PC-3 (cell line): ENCODE data around the gene PHF1. TPM values are rescaled to one million over a fixed set of nuclear protein-coding genes. Genes with fewer than 3 reads are reported as not detected.

ENCODE experiments used
- ATAC-seq: fragments of 200-7000 bp; cut with Tn5 transposase; 2 replicates; pipeline ENCODE4 v1.9.1; 2020; ENCODE audit warnings: mild to moderate bottlenecking, moderate library complexity
- BruUV-seq: library from RNA; stranded (reverse); fragments of 400-500 nt; replicated peaks from 2 replicates; lab custom pipeline; 2021; lab: Mats Ljungman, UMichigan
- CTCF ChIA-PET: fragments of 300-600 bp; sonication (Branson Sonifier 250); formaldehyde crosslinking; loops from one replicate; lab custom pipeline; 2022; ENCODE audit warnings: antibody characterized with exemption; lab: Charles Lee
- POLR2A ChIA-PET: fragments of 300-600 bp; sonication (Branson Sonifier 250); formaldehyde crosslinking; loops from one replicate; lab custom pipeline; 2022; ENCODE audit warnings: antibody characterized with exemption; ENCODE audit not compliant: unreplicated experiment; lab: Charles Lee
- DNase-seq: peaks from one replicate; pipeline ENCODE4 v3.0.0-alpha.2; 2015
- H2AFZ ChIP-seq: fragments of 300-600 bp; sonication (generic); 2 replicates; pipeline ENCODE4 v1.6.0; 2016; ENCODE audit warnings: antibody characterized with exemption, low read length
- H3F3A ChIP-seq: fragments of 300-600 bp; sonication (generic); one replicate; pipeline ENCODE4 v1.6.0; 2017; ENCODE audit warnings: antibody characterized with exemption, low read length, control low read depth, mild to moderate bottlenecking; ENCODE audit not compliant: unreplicated experiment
- H3K27ac ChIP-seq: fragments of 300-600 bp; sonication (generic); 2 replicates; pipeline ENCODE4 v1.5.1; 2016; ENCODE audit warnings: mild to moderate bottlenecking, low read length
- H3K27me3 ChIP-seq: fragments of 300-600 bp; sonication (generic); 2 replicates; pipeline ENCODE4 v1.6.1; 2016; ENCODE audit warnings: low read length, mixed read lengths
- H3K36me3 ChIP-seq: fragments of 300-600 bp; sonication (generic); 2 replicates; pipeline ENCODE4 v1.6.1; 2016; ENCODE audit warnings: low read depth, mixed run types, low read length, mixed read lengths
- H3K4me1 ChIP-seq: fragments of 300-600 bp; sonication (generic); 2 replicates; pipeline ENCODE4 v1.5.1; 2016; ENCODE audit warnings: low read length; ENCODE audit not compliant: insufficient read depth
- H3K4me2 ChIP-seq: fragments of 300-600 bp; sonication (generic); 2 replicates; pipeline ENCODE4 v1.6.0; 2016; ENCODE audit warnings: low read length
- H3K4me3 ChIP-seq: fragments of 300-600 bp; sonication (generic); 2 replicates; pipeline ENCODE4 v1.5.1; 2016; ENCODE audit warnings: mild to moderate bottlenecking, low read length, mixed read lengths
- H3K79me2 ChIP-seq: fragments of 300-600 bp; sonication (generic); 2 replicates; pipeline ENCODE4 v1.6.1; 2017; ENCODE audit warnings: low read length, mixed read lengths
- H3K9ac ChIP-seq: fragments of 300-600 bp; sonication (generic); 2 replicates; pipeline ENCODE4 v1.6.0; 2016; ENCODE audit warnings: mild to moderate bottlenecking, low read length
- H3K9me2 ChIP-seq: fragments of 300-600 bp; sonication (generic); replicated peaks from 2 replicates; pipeline ENCODE4 v1.6.1; 2016; ENCODE audit warnings: mixed run types, low read length, mixed read lengths
- H3K9me3 ChIP-seq: fragments of 300-600 bp; sonication (generic); 2 replicates; pipeline ENCODE4 v1.6.1; 2016; ENCODE audit warnings: low read length, mixed read lengths
- H4K20me1 ChIP-seq: fragments of 300-600 bp; sonication (generic); 2 replicates; pipeline ENCODE4 v1.6.1; 2016; ENCODE audit warnings: low read length, mixed read lengths
- CTCF ChIP-seq: fragments of 300-600 bp; sonication (generic); conservative IDR thresholded peaks from 2 replicates; pipeline ENCODE4 v1.5.1; 2017; ENCODE audit warnings: antibody characterized with exemption, low read depth, mild to moderate bottlenecking, low read length
- EZH2 ChIP-seq: fragments of 300-600 bp; sonication (generic); IDR thresholded peaks from one replicate; pipeline ENCODE4 v1.6.1; 2017; ENCODE audit warnings: antibody characterized with exemption, mild to moderate bottlenecking, low read length; ENCODE audit not compliant: unreplicated experiment
- EZH2phosphoT487 ChIP-seq: fragments of 300-600 bp; sonication (generic); IDR thresholded peaks from 2 replicates; pipeline ENCODE4 v1.6.1; 2018; ENCODE audit warnings: mild to moderate bottlenecking, antibody characterized with exemption, low read length, borderline replicate concordance
- intact Hi-C: fragments of 100-400 bp; cut with micrococcal nuclease; formaldehyde crosslinking; loops from 2 replicates; pipeline ENCODE4 v1.9.0; 2023
- total RNA-seq: library from RNA; depleted of rRNA; stranded (reverse); fragments of >200 nt; gene quantifications from 2 replicates; pipeline ENCODE4 v1.2.3, GENCODE V29; 2014

Gene PHF1
- total RNA-seq, 1 experiment from 2014 or later = 36.6 TPM

GRCh38 chr6:33433544-33434191 lies 22.9 kb downstream of the PHF1 start:
- H3K36me3 ChIP-seq = no peaks in the 10 kb centered on the region
- H2AFZ ChIP-seq = no peak overlapping the region
- H4K20me1 ChIP-seq = no peaks in the 10 kb centered on the region
- no peak overlapping the region for H3K27ac ChIP-seq
- H3K4me2 ChIP-seq = no peak overlapping the region
- no peak for TF ChIP-seq EZH2
- no peak for TF ChIP-seq CTCF
- no peak for TF ChIP-seq EZH2phosphoT487
- H3K4me1 ChIP-seq = peaks cover 2% of the 10 kb centered on the region; the same call in 1 of the 2 replicates
- no peak for ATAC-seq
- ChIA-PET POLR2A (interaction anchor here (0.6 kb wide), 1 partner anchor 69 kb away, joined by 14 read pairs; no protein-coding TSS in a partner anchor), CTCF (no interaction called here)
- no peak overlapping the region for H3K9ac ChIP-seq
- no peaks in the 10 kb centered on the region for H3K27me3 ChIP-seq
- no peak overlapping the region for H3K4me3 ChIP-seq
- no peak for DNase-seq
- no peaks in the 10 kb centered on the region for H3K79me2 ChIP-seq
- H3K9me2 ChIP-seq = no peaks in the 10 kb centered on the region
- no peaks in the 10 kb centered on the region for H3F3A ChIP-seq
- no TSS peak for BruUV-seq
- intact Hi-C loops = no loop called here
- no peaks in the 10 kb centered on the region for H3K9me3 ChIP-seq

GRCh38 chr6:33434961-33435360 lies 24.1 kb downstream of the PHF1 start:
- TF ChIP-seq EZH2 = no peak
- no peak overlapping the region for H2AFZ ChIP-seq
- H4K20me1 ChIP-seq = no peaks in the 10 kb centered on the region
- H3F3A ChIP-seq = no peaks in the 10 kb centered on the region
- H3K4me2 ChIP-seq = no peak overlapping the region
- H3K36me3 ChIP-seq = no peaks in the 10 kb centered on the region
- ATAC-seq (no peak), DNase-seq (no peak)
- no peak overlapping the region for H3K4me3 ChIP-seq
- H3K9me3 ChIP-seq = no peaks in the 10 kb centered on the region
- no TSS peak for BruUV-seq
- H3K9ac ChIP-seq = no peak overlapping the region
- intact Hi-C loops = no loop called here
- H3K27ac ChIP-seq = no peak overlapping the region
- ChIA-PET POLR2A (no interaction called here), CTCF (no interaction called here)
- no peaks in the 10 kb centered on the region for H3K27me3 ChIP-seq
- no peaks in the 10 kb centered on the region for H3K79me2 ChIP-seq
- no peaks in the 10 kb centered on the region for H3K4me1 ChIP-seq
- no peaks in the 10 kb centered on the region for H3K9me2 ChIP-seq

- no peaks in the 10 kb centered on the region for H3K4me1 ChIP-seq
- H3F3A ChIP-seq = no peaks in the 10 kb centered on the region
- BruUV-seq = no TSS peak
- DNase-seq (no peak), ATAC-seq (no peak)
- ChIA-PET CTCF (no interaction called here), POLR2A (no interaction called here)
- H3K79me2 ChIP-seq = no peaks in the 10 kb centered on the region
- H3K27ac ChIP-seq = no peak overlapping the region
- H3K4me3 ChIP-seq = no peak overlapping the region
- no peaks in the 10 kb centered on the region for H3K9me3 ChIP-seq
- no peaks in the 10 kb centered on the region for H3K9me2 ChIP-seq
- H2AFZ ChIP-seq = no peak overlapping the region
- no peaks in the 10 kb centered on the region for H3K36me3 ChIP-seq
- no peak overlapping the region for H3K4me2 ChIP-seq
- H4K20me1 ChIP-seq = no peaks in the 10 kb centered on the region
- no peak overlapping the region for H3K9ac ChIP-seq
- intact Hi-C loops = no loop called here
- no peak for TF ChIP-seq CTCF
- no peak for TF ChIP-seq EZH2
- no peak for TF ChIP-seq EZH2phosphoT487
- H3K27me3 ChIP-seq = no peaks in the 10 kb centered on the region
Observed at GRCh38 chr6:33437666-33438065, 26.9 kb downstream of the PHF1 start.
